Measurements from ENCODE around the gene COL27A1. TPM values are rescaled to one million over a fixed set of nuclear protein-coding genes. Genes with fewer than 3 reads are reported as not detected.
A peak's percentile ranks its signal among the peaks of the same experiment; 100 is the strongest.

Gene COL27A1
- total RNA-seq, 1 donor from 2014 or later, result 1.3 TPM

DNA sequence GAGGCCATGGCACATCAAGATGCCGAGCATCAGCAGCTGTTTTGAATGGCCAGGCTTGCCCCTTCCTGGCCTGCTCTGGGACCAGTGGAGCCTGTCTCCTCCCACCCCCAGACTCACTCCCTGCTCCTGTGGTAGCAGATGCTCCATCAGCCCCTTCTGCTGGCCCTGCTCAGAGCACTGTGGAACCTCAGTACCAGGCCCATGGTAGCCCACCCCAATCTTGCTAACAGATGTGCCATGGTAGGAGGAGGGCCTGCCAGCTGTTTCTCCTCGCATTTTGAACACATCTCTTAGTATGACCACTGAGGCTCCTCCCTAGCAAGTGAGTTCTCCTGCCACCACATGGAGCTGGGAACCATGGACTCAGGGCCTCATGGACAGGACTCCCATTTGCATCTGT lies 29.5 kb downstream of the COL27A1 start:
- Histone ChIP-seq H3K27me3 (ENCODE audit: control insufficient read depth, insufficient read depth, low read length) (no peaks in the 10 kb centered on the region), H3K36me3 (ENCODE audit: control insufficient read depth, insufficient read depth, low read length) (peaks cover 10% of the 10 kb centered on the region), H3K4me3 (ENCODE audit: low read depth, low read length) (no peak overlapping the region)
- DNase-seq (ENCODE audit: low read depth), result no peak
- FAIRE-seq, result no peak
- TF ChIP-seq, protein P1, sequence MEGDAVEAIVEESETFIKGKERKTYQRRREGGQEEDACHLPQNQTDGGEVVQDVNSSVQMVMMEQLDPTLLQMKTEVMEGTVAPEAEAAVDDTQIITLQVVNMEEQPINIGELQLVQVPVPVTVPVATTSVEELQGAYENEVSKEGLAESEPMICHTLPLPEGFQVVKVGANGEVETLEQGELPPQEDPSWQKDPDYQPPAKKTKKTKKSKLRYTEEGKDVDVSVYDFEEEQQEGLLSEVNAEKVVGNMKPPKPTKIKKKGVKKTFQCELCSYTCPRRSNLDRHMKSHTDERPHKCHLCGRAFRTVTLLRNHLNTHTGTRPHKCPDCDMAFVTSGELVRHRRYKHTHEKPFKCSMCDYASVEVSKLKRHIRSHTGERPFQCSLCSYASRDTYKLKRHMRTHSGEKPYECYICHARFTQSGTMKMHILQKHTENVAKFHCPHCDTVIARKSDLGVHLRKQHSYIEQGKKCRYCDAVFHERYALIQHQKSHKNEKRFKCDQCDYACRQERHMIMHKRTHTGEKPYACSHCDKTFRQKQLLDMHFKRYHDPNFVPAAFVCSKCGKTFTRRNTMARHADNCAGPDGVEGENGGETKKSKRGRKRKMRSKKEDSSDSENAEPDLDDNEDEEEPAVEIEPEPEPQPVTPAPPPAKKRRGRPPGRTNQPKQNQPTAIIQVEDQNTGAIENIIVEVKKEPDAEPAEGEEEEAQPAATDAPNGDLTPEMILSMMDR (IDR thresholded peaks at IDR 0.05; ENCODE audit: insufficient read depth, low read length, severe bottlenecking), result no peak

DNA sequence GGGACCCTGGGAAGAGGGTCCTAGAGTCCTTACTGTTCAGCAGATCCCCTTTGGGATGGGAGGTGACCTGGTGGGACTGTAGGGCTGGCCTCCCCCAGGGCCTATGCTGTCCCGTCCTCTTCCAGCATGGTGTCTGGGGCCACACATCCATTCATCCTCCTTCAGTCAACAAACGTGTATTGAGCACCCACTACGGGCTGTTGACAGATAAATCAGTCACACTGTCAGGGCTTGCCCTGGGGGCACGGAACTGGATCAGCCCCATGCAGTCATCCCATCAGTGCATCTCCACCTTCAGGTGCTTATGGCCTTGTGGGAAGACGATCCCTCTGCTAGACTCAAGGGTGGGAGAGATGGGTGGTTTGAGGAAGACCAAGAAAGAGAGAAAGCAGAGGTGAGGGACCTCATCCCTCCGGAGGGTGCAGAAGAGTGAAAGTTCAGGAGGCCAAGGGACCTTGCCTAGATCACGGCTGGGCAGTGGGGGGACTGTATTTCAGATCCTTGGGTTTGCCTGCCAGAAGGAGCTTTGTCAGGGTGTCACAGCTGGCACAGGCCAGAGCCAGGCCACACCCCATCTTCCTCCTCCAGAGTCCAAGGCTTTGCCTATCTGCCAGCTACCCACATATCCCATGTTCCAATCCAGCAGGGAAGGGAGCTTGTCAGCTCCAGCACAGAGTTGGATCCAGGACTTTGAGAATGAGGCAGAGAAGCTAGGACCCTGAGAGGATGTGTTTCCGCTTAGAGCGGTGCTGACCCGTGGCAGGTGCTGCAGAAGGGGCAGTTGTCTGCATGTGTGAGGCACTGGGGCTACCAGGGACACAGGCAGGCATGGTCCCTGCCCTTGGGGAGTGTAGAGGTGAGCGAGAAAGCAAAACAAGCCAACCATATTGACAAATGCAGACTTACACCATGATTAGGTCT lies 30.5 kb downstream of the COL27A1 start:
- H3K36me3 ChIP-seq (ENCODE audit: control insufficient read depth, insufficient read depth, low read length), result peaks cover 10% of the 10 kb centered on the region
- no peak overlapping the region for H3K4me3 ChIP-seq (ENCODE audit: low read depth, low read length)
- TF ChIP-seq, protein P1 (IDR thresholded peaks at IDR 0.05; ENCODE audit: insufficient read depth, low read length, severe bottlenecking), result no peak
- FAIRE-seq (no peak), DNase-seq (ENCODE audit: low read depth) (no peak)
- no peaks in the 10 kb centered on the region for H3K27me3 ChIP-seq (ENCODE audit: control insufficient read depth, insufficient read depth, low read length)

DNA sequence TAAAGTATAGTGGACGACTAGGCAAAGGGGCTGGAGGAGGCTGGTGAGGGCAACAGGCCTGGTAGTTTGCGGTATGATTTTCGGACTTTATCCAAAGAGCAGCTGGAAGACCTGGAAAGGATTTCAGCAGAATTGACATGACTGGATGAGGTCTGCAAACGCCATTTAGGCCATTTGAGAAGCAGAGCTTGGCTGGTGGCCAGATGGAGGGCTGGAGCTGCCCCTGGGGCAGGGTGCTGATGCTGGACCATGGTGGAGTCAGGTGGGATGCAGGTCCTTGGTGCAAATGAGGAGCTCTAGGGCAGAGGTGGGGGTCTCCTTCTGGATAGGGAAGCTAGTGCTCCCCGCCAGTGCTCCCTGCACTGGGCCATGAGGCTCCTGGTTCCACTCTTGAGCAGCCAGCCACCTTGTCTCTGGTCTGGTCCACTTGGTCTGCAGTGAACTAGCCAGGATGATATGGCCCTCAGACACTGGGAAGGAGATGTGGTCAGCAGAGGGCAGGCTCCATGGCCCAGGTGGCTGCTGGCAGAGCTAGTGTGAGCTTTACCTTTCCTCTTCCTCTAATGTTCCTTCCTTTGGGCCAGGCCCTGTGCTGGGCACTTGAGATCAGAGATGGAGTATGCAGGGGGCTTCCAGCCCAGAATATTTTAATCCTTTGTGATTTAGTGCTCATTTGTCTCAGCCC lies 31.4 kb downstream of the COL27A1 start:
- Histone ChIP-seq H3K27me3 (ENCODE audit: control insufficient read depth, insufficient read depth, low read length) (no peaks in the 10 kb centered on the region), H3K36me3 (ENCODE audit: control insufficient read depth, insufficient read depth, low read length) (peaks cover 8% of the 10 kb centered on the region), H3K4me3 (ENCODE audit: low read depth, low read length) (no peak overlapping the region)
- DNase-seq (ENCODE audit: low read depth), result no peak
- TF ChIP-seq, protein P1 (IDR thresholded peaks at IDR 0.05; ENCODE audit: insufficient read depth, low read length, severe bottlenecking), result no peak
- peak; percentile 40 for FAIRE-seq

DNA sequence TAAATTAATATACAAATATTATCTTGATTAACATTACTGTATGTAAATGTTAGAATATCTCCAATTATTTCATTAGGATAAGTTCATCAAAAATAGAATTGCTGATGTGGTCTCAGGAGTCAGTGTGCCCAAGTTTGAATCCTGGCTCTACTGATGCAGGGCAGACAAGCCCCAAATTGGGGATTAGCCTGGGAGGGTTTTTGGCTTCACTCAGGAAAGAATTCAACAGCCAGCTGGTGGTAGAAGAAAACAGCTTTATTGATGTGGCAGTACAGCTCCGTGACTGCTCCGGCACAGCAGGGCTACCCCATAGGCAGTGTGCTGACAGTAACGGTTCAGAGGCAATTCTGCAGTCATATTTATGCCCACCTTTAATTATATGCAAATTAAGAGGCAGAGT lies 32.5 kb downstream of the COL27A1 start:
- H3K36me3 ChIP-seq (ENCODE audit: control insufficient read depth, insufficient read depth, low read length), result peaks cover 10% of the 10 kb centered on the region
- DNase-seq (ENCODE audit: low read depth) (no peak), FAIRE-seq (no peak)
- no peaks in the 10 kb centered on the region for H3K27me3 ChIP-seq (ENCODE audit: control insufficient read depth, insufficient read depth, low read length)
- H3K4me3 ChIP-seq (ENCODE audit: low read depth, low read length), result no peak overlapping the region
- TF ChIP-seq, protein P1 (IDR thresholded peaks at IDR 0.05; ENCODE audit: insufficient read depth, low read length, severe bottlenecking), result no peak

DNA sequence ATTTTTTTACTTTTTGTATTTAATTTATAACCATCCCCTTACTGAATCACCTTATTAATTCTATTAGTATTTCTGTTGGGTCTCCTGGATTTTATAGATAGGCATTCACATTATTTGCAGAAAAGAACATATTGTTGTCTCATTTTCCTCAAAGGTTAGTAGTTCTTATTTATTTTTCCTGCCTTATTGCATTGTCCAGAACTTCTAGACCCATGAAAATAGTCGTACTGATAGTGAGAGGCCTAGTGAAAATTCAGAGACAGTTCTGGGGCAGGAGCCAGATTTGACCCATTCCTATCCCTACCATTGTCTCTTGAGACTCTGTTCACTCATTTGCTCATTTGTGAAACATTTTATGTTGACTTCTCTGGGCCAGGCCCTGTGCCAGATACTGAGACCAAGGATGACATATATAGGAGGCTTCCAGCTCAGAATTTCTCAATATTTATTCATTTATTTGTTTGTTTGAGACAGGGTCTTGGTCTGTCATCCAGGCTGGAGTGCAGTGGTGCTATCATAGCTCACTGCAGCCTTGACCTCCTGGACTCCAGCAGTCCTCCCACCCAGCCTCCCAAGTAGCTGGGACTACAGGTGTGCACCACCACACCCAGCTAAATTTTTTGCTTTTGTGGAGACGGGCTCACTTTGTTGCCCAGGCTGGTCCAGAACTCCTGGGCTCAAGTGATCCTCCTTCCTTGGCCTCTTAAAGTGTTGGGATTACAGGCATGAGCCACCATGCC lies 34.7 kb downstream of the COL27A1 start:
- DNase-seq (ENCODE audit: low read depth) (no peak), FAIRE-seq (no peak)
- Histone ChIP-seq H3K4me3 (ENCODE audit: low read depth, low read length) (no peak overlapping the region), H3K36me3 (ENCODE audit: control insufficient read depth, insufficient read depth, low read length) (peaks cover 8% of the 10 kb centered on the region), H3K27me3 (ENCODE audit: control insufficient read depth, insufficient read depth, low read length) (no peaks in the 10 kb centered on the region)
- TF ChIP-seq, protein P1 (IDR thresholded peaks at IDR 0.05; ENCODE audit: insufficient read depth, low read length, severe bottlenecking), result no peak
